Neural cell (in vitro differentiated cells): ENCODE measurements around the gene RRH. TPM values are rescaled to one million over a fixed set of nuclear protein-coding genes. Genes with fewer than 3 reads are reported as not detected.

ENCODE experiments used
- H2AFZ ChIP-seq: fragments of 200-600, 300-800 bp; sonication (generic), shearing (Covaris generic); 2 replicates; pipeline ENCODE4 v1.6.0; 2014; ENCODE audit warnings: low read depth, mild to moderate bottlenecking, antibody characterized with exemption, low read length, moderate library complexity
- H3F3A ChIP-seq: fragments of 200-600 bp; shearing (Covaris generic); 2 replicates; pipeline ENCODE4 v1.6.1; 2016; ENCODE audit warnings: mild to moderate bottlenecking, moderate library complexity, mixed read lengths, antibody characterized with exemption, low read length; ENCODE audit not compliant: insufficient read depth, poor library complexity, severe bottlenecking
- H3K27ac ChIP-seq: fragments of 200-600, 300-800 bp; sonication (generic), shearing (Covaris generic); 2 replicates; pipeline ENCODE4 v1.5.1; 2014; ENCODE audit warnings: mild to moderate bottlenecking, low read length, moderate library complexity
- H3K27me3 ChIP-seq: fragments of 300-800, 200-600 bp; sonication (generic), shearing (Covaris generic); 2 replicates; pipeline ENCODE4 v1.6.0; 2014; ENCODE audit warnings: mild to moderate bottlenecking, low read depth, low read length, moderate library complexity; ENCODE audit not compliant: insufficient read depth
- H3K36me3 ChIP-seq: fragments of 300-800, 200-600 bp; sonication (generic), shearing (Covaris generic); 2 replicates; pipeline ENCODE4 v1.5.1; 2014; ENCODE audit warnings: mild to moderate bottlenecking, antibody characterized with exemption, low read length, moderate library complexity; ENCODE audit not compliant: insufficient read depth
- H3K4me2 ChIP-seq: fragments of 300-800, 200-600 bp; sonication (generic), shearing (Covaris generic); 2 replicates; pipeline ENCODE4 v1.6.0; 2014; ENCODE audit warnings: mild to moderate bottlenecking, low read length
- H3K4me3 ChIP-seq: fragments of 300-800, 200-600 bp; sonication (generic), shearing (Covaris generic); 2 replicates; pipeline ENCODE4 v1.5.1; 2014; ENCODE audit warnings: mild to moderate bottlenecking, low read length, moderate library complexity
- H3K79me2 ChIP-seq: fragments of 200-600 bp; shearing (Covaris generic); replicated peaks from 2 replicates; pipeline ENCODE4 v1.6.0; 2014; ENCODE audit warnings: mild to moderate bottlenecking, low read length, moderate library complexity; ENCODE audit not compliant: insufficient read depth
- H3K9ac ChIP-seq: fragments of 300-800, 200-600 bp; sonication (generic), shearing (Covaris generic); 2 replicates; pipeline ENCODE4 v1.6.1; 2016; ENCODE audit warnings: mild to moderate bottlenecking, low read length, mixed read lengths
- H3K9me2 ChIP-seq: fragments of 200-600 bp; shearing (Covaris generic); 2 replicates; pipeline ENCODE4 v1.6.1; 2016; ENCODE audit warnings: mild to moderate bottlenecking, low read length, mixed read lengths; ENCODE audit not compliant: insufficient read depth
- H3K9me3 ChIP-seq: fragments of 200-600, 300-800 bp; sonication (generic), shearing (Covaris generic); 2 replicates; pipeline ENCODE4 v1.6.1; 2016; ENCODE audit warnings: mild to moderate bottlenecking, mixed run types, low read length, moderate library complexity, mixed read lengths
- H4K20me1 ChIP-seq: fragments of 200-600 bp; shearing (Covaris generic); 2 replicates; pipeline ENCODE4 v1.6.1; 2016; ENCODE audit warnings: mild to moderate bottlenecking, mixed run types; ENCODE audit not compliant: insufficient read depth
- CTCF ChIP-seq: fragments of 450-650 bp; IDR thresholded peaks from 2 replicates; pipeline ENCODE4 v1.5.1; 2014; ENCODE audit warnings: antibody characterized with exemption, mild to moderate bottlenecking, moderate library complexity; ENCODE audit not compliant: poor library complexity, severe bottlenecking
- EP300 ChIP-seq: fragments of 450-650 bp; conservative IDR thresholded peaks from 2 replicates; pipeline ENCODE4 v1.6.1; 2014; ENCODE audit warnings: antibody characterized with exemption, mild to moderate bottlenecking, moderate library complexity; ENCODE audit not compliant: poor library complexity, severe bottlenecking
- EZH2 ChIP-seq: fragments of 200-600, 300-800 bp; shearing (Covaris generic), sonication (generic); IDR thresholded peaks from 2 replicates; pipeline ENCODE4 v1.6.1; 2014; ENCODE audit warnings: antibody characterized with exemption, low read length, borderline replicate concordance, mild to moderate bottlenecking; ENCODE audit not compliant: insufficient read depth, poor library complexity, severe bottlenecking
- MXI1 ChIP-seq: fragments of 450-650 bp; conservative IDR thresholded peaks from 2 replicates; pipeline ENCODE4 v1.6.1; 2014; ENCODE audit warnings: antibody characterized with exemption, mild to moderate bottlenecking; ENCODE audit not compliant: poor library complexity, severe bottlenecking
- POLR2AphosphoS5 ChIP-seq: IDR thresholded peaks from 2 replicates; pipeline ENCODE4 v1.6.1; 2012
- RAD21 ChIP-seq: fragments of 450-650 bp; conservative IDR thresholded peaks from 2 replicates; pipeline ENCODE4 v1.6.1; 2014; ENCODE audit warnings: antibody characterized with exemption, mild to moderate bottlenecking, moderate library complexity
- REST ChIP-seq: IDR thresholded peaks from 2 replicates; pipeline ENCODE4 v1.6.1; 2012; ENCODE audit warnings: borderline replicate concordance
- SMC3 ChIP-seq: fragments of 450-650 bp; conservative IDR thresholded peaks from 2 replicates; pipeline ENCODE4 v1.6.1; 2014; ENCODE audit warnings: antibody characterized with exemption, mild to moderate bottlenecking, moderate library complexity; ENCODE audit not compliant: poor library complexity
- TAF1 ChIP-seq: IDR thresholded peaks from 2 replicates; pipeline ENCODE4 v1.6.1; 2012; ENCODE audit warnings: low read depth
- polyA plus RNA-seq: library from polyadenylated mRNA; depleted of rRNA; stranded (reverse); fragments of >200 nt; gene quantifications from 2 replicates; pipeline ENCODE4 v1.2.3, GENCODE V29; 2014

Gene RRH
- polyA plus RNA-seq, 1 donor from 2014 or later = 1.2 TPM

GRCh38 chr4:109833756-109834155 is 6.0 kb downstream of the RRH start:
- TF ChIP-seq EZH2 = no peak
- TF ChIP-seq RAD21 = no peak
- TF ChIP-seq TAF1 = no peak
- Histone ChIP-seq H4K20me1 (no peaks in the 10 kb centered on the region), H3K36me3 (no peaks in the 10 kb centered on the region), H3K9ac (no peak overlapping the region), H2AFZ (no peak overlapping the region), H3K9me2 (no peaks in the 10 kb centered on the region), H3K79me2 (no peaks in the 10 kb centered on the region), H3F3A (no peaks in the 10 kb centered on the region), H3K27me3 (no peaks in the 10 kb centered on the region), H3K9me3 (no peaks in the 10 kb centered on the region), H3K27ac (no peak overlapping the region), H3K4me2 (no peak overlapping the region), H3K4me3 (no peak overlapping the region)

- Histone ChIP-seq H4K20me1 (no peaks in the 10 kb centered on the region), H3K9ac (no peak overlapping the region), H3K27me3 (no peaks in the 10 kb centered on the region), H3K4me2 (no peak overlapping the region), H3K9me3 (no peaks in the 10 kb centered on the region), H3F3A (no peaks in the 10 kb centered on the region), H3K27ac (no peak overlapping the region), H3K9me2 (no peaks in the 10 kb centered on the region), H3K4me3 (no peak overlapping the region), H3K36me3 (no peaks in the 10 kb centered on the region), H2AFZ (no peak overlapping the region), H3K79me2 (no peaks in the 10 kb centered on the region)
- no peak for TF ChIP-seq MXI1
- TF ChIP-seq SMC3 = no peak
- no peak for TF ChIP-seq REST
- no peak for TF ChIP-seq CTCF
- no peak for TF ChIP-seq RAD21
- TF ChIP-seq TAF1 = no peak
- TF ChIP-seq POLR2AphosphoS5 = no peak
- TF ChIP-seq EP300 = no peak
- TF ChIP-seq EZH2 = no peak
Measured at GRCh38 chr4:109836985-109837384, 9.2 kb downstream of the RRH start.
